Sigmoid colon (tissue), 4 donors: ENCODE results near the gene ALDH6A1.

ENCODE experiments used
- POLR2AphosphoS5 ChIP-seq, 4 donors: sonication (generic); formaldehyde crosslinking; IDR thresholded peaks; one replicate each; pipeline ENCODE4 v1.6.1; 2017; ENCODE audit warnings: antibody characterized with exemption in 4 of 4
- TF ChIP-seq, protein P1 (sequence below), 4 experiments: fragments of 450-650 bp in 3 of 4; fragments of 200-600 bp in 1 of 4; IDR thresholded peaks; one replicate each; pipeline ENCODE4 v1.5.1; 2016 to 2019; ENCODE audit warnings: antibody characterized with exemption in 4 of 4, mild to moderate bottlenecking in 3 of 4, moderate library complexity in 2 of 4

DNA sequence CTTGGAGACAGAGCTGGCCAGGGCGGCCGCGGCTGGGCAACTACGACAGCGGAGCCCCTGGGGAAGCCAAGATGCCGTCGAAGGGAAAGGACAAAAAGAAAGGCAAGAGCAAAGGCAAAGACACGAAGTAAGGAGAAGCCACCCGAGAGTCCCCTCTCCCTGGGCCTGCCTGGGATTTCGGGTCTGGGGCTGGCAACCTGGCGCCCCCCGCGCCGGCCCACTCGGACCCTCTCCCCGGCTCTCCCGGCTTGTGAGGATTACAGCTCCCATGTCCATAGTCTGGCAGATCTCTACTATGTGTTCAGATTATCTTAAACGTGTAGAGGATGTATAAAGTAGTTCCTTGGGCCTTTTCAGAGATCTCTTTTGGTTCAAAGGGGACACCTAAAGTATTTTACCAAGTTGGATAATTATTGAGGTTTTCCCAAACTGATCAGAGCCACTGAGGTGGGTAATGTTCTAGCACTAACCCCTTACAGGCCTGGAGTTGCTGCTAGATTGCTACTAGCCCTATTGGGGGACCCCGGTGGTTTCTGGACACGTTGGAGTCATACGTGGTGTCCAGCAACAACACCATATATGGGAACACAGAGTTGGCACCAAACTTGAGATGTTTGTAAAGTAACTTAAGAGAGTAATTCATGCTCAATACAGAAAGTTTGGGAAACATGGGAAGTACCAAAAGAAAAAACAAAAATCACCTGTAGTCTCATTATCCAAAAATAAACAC is 64.7 kb downstream of the ALDH6A1 start:
- TF ChIP-seq, protein P1, sequence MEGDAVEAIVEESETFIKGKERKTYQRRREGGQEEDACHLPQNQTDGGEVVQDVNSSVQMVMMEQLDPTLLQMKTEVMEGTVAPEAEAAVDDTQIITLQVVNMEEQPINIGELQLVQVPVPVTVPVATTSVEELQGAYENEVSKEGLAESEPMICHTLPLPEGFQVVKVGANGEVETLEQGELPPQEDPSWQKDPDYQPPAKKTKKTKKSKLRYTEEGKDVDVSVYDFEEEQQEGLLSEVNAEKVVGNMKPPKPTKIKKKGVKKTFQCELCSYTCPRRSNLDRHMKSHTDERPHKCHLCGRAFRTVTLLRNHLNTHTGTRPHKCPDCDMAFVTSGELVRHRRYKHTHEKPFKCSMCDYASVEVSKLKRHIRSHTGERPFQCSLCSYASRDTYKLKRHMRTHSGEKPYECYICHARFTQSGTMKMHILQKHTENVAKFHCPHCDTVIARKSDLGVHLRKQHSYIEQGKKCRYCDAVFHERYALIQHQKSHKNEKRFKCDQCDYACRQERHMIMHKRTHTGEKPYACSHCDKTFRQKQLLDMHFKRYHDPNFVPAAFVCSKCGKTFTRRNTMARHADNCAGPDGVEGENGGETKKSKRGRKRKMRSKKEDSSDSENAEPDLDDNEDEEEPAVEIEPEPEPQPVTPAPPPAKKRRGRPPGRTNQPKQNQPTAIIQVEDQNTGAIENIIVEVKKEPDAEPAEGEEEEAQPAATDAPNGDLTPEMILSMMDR (IDR thresholded peaks at IDR 0.05), result no peak
- TF ChIP-seq POLR2AphosphoS5 (IDR thresholded peaks at IDR 0.05), result peak in 1 of 4 donors; percentile 45
